Glomerular endothelial cell (primary cell): ENCODE measurements around the gene FRMD6. TPM values are rescaled to one million over a fixed set of nuclear protein-coding genes. Genes with fewer than 3 reads are reported as not detected.
"Not testable (repeated sequence)": the region's sequence is repeated elsewhere in the genome, so short reads cannot be mapped to it uniquely, and the experiment has no call there.

ENCODE experiments used
- DNase-seq: peaks from one replicate; pipeline ENCODE4 v3.0.0-alpha.2; 2011; ENCODE audit warnings: low read depth, low spot score; ENCODE audit errors: extremely low read depth
- total RNA-seq: library from RNA; depleted of rRNA; stranded (reverse); fragments of >200 nt; gene quantifications from 2 replicates; pipeline ENCODE4 v1.2.3, GENCODE V29; 2015

The FRMD6 gene
- total RNA-seq, 1 donor from 2014 or later = 207 TPM

DNA sequence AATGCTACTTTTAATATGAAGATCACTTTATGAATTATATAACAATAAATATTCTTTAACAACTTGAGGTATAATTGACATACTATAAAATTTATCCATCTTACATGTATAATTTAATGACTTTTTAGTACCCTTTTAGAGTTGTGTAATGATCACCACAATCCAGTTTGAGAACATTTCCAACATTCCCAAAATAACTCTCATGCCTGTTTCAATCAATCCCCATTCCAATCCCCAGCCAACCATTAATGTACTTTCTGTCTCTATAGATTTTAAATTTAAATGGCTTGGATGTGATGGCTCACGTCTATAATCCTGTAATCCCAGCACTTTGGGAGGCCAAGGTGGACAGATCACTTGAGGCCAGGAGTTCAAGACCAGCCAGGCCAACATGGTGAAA lies 23.5 kb upstream of the FRMD6 start:
- DNase-seq = no peak

DNA sequence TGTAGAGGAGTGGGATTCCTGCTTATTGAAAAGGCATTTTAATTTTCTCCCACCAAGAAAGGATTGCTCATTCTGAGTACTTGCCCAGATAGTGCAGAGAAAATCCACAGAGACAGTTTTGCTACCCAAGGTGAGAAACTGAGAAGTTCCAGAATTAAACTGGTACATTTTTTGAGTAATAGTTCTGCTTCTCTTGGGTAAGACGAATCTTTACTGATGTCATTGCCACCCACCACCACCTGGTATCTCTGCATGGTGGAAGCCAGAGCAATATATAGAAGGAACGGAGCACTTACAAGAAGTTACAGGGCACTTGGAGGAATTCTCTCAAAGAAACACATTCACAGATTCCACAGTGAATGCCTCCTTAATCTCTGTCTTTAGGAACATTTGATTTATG lies 20.7 kb upstream of the FRMD6 start:
- no peak for DNase-seq

DNA sequence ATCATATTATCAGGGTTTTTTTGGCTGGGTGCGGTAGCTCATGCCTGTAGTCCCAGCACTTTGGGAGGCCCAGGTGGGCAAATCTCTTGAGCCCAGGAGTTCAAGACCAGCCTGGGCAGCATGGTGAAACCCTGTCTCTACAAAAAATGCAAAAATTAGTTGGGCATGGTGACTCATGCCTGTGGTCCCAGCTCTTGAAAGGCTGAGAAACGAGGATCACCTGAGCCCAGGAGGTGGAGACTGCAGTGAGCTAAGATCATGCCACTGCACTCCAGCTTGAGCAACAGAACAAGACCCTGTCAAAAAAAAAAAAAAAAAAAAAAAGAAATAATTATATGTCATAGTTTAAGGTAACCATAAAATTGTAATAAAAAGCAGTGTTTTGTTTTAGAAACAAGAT lies 18.4 kb upstream of the FRMD6 start:
- DNase-seq = not testable (repeated sequence)

DNA sequence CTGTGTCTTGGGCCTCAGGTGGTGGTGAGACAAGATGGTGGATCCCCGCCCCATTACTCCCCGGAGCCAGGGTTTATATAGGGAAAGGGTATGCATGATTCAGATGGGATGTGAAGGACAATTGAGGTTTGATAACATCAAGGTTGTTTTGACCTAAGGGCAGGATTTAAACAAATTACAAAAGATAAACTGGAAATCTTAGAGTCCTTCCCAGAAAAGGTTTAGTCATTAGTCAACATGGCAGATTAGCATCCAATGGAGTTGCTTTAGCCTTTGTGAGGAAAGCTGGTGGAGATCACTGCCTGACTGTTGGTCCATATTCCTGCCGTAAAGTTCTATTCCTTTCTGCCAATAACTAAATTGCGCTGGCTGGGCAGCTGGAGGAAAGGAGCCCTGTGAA lies 15.6 kb upstream of the FRMD6 start:
- no peak for DNase-seq

DNA sequence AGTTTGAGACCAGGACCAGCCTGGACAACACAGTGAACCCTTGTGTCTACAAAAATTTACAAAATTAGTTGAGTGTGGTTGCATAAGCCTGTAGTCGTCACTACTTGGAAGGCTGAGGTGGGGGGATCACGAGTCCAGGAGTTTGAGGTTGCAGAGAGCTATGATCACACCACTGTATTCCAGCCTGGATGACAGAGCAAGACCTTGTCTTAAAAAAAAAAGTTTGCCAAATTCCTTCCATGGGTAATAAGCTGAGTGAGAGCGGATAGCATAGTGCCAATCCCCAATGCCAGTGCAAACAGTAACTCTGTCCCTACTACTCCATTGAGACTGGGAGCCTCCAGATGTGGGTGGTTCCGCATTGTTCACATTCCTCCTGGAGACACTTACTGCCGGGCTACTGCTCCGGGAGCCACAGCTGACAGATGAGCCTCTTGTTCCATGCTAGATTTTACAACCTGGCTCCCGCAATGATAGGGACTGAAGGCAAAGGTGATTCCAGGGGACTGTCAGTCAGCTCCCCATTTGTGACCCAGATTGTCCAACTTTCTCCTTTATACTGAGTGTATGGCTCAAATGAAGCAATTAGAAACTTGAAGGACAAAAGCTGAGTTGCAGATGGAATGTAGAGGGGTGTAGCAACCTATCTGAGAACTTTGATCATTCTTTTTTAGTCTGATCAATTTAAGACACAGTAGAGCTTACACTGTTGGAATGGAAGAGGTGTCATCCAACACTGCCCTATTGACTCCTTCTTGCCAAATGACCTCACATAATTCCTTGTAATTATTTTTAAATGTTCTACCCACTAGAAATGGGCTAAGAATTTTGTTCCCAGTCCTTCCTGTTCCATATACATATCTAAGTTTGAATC lies 13.4 kb upstream of the FRMD6 start:
- no peak for DNase-seq

DNA sequence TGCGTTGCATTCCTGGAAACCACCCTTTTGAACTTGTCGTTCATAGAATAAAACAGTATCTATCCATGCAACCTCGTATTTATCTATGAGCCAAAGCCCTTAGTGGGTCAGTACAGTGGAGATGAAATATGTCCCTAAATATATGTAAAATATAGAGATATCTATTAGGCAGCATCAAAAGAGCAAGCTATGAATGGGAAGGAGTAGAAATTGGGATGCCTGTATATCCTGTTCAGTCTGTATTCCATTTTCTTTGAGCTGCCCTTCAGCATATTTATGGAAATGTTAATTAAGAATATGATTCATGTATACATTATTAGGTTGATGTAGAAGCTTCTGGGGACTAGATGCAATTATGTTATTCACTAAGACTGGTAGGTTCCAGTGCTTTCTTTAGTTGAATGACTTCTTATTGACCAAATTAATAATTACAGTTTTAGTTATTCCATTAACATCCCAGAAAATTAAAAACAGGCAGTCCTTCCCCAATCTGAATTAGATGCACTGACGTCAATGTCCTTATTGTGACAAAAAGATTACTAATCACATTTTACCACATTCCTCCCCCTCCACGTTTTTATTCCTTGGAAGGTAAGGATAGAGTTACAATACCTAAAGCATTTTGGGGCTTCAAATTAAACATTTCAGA lies 11.9 kb upstream of the FRMD6 start:
- DNase-seq = no peak

DNA sequence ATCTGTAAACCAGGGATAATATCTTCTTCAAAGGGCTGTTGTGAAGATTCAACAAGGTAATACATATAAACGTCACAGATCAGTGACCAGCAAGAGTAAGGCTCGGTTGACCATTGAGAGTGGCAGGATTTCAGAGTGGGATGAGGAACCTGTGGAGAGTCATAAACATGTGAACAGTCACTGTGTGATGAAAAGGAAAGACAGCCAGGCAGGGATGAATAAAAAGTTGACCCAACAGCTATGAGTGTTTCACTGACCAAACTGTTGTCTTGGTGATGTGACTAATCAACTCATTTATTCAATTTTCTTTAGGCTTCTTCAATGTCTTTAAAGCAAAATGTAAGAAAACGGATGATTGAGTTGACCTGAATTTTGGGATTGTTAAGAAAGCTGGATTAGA lies 8.6 kb upstream of the FRMD6 start:
- DNase-seq = no peak

DNA sequence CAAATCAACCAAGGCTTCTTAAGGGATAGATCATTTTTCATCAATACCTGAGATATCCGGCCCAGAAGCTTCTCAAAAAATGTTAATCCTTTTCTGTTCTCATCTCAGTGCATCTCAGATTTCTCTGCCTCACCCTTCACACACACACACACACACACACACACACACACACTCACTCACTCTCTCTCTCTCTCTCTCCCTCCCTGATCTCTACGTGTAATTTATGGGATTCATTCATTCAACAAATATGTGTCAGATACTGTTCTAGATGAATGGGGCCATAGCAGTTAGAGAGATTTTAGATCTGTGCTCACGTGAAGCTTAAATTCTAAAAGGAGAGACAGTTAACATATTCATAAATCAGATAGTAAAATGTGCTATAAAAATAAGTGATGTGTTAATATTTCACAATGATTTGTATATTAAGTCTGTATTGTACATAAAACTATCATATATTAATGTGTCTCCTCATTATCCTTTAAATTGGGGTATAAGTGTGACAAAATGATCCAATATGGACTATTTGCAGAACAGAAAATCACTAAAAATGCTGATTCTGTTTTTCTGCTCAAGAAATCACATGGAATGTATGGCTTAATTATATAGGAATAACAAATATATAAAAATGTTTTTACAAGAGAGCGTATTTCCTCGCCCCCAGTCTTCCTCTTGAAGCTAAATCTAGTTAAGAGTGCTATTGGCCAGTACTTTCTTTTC lies 7.3 kb upstream of the FRMD6 start:
- no peak for DNase-seq

DNA sequence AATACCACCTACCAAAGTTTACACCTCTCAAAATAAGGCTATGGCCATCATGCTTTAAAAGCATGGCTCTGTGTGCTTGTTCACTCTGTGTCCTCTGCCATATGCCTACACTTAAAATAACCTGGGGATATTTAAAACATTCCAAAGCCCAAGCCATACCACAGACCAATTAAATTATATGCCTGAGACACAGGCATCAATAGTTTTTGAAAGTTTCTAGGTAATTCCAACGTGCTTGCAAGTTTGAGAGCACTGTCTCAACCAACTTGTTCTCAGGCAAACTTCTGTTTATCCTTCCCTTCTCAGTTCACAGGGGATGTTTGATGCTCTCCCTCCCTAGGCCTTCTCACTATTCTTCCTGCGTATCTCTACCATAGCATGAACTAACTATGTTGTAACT lies 3.4 kb upstream of the FRMD6 start:
- DNase-seq = no peak

DNA sequence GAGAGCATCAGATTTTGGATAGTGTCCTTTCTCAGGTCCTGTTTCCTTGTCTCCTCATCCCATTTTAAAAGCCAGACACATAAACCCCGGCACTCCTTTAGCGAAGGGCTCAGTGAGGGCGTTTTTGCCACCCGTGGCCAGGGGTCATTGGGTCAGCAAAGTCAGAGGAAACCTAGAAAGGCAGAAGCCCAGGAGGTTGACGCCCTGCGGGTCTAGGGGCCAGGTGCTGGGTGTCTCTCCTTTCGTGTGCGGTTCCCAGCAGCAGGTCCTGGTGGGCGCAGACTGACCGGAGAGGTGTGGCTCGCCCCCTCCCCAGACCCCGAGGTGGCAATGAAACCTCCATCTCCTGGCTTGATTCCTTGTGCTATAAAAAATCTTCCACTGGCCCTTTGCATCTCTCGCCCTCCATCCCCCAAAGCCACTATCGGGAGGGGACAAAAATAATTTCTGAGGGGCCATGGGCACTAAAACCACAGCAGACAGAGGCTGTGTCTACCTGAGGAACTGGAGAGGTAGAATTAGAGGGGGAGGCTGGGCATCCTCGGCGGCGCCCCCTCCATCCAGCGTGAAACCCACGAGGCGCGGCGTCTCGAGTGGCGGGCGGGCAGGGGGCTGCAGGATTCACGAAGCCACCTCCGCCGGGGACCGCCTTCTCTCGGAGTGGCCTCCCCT lies 858 bp upstream of the FRMD6 start:
- no peak for DNase-seq

DNA sequence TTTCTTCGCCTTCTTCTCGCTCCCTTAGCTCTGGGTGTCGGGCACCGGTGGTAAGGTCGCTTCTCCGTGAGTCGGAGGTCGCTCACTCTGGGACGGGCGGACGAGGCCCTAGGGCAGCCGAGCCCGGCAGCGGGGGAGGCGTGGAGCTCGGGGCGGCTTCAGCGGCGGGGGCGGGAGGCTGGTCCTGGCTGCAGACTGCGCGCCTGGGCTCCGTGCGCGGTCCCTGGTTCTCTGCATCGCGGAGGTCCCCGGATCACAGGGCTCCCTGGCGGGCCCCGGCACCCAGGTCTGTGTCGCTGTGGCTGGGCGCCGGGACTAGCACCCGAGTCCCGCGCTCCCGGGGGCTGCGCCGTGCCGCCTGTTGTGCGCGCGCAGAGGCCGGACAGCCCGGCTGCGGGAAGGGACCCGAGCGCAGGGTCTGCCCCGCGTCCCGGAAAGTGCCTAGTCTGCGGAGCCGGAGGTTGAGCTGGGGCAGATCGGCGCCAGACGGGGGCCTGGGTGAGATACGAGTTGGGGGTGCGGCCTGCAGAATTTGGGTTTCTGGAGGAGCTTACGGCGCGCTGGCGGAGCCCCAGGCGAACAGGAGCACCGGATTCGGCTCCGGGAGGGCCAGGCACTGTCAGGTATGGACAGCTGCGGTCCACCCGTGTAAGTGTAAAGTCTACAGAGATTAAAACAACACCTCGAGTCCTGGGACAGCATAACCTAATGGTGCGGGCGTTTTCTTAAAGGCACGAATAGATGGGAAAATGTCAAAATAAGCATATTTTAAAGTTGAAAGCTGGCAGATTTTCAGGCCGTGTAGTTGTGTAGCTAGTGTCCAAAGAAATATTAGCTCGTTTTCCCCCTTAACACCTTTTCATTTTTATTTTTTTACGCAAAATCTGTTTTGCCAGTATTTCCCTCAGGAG lies 713 bp downstream of the FRMD6 start:
- no peak for DNase-seq

DNA sequence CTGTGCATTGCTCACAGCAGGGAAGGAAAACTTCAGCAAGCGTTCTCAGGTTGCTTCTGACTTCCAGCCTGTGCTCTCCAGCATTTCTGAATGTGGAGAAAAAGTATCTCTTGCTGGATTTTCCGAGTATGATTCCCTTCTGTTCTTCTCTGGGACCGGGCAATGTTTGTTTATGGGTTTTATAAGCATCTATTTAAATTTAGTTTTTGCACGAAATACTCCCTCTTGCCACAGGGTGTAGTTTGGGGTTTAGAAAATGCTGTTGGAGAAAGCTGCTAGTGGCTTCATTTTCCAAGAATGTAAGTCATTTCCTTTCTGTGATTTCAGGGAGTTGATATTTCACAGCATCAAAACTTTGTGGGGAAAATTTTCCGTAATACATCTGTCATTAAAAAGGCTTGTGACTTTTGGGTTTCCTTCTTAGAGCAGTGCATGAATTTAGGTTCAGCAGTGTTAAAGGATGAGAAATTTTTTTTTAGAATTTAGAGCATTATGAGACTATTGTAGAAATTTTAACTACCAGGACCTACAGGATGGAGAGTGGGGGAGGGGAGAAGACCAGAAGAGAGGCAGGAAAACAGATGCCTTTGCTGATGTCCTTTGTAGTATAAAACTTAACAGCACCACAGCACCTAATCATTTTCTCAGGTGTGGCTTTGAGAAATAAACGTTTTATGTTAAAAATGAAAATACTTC lies 1.5 kb downstream of the FRMD6 start:
- DNase-seq = peak; percentile 77

DNA sequence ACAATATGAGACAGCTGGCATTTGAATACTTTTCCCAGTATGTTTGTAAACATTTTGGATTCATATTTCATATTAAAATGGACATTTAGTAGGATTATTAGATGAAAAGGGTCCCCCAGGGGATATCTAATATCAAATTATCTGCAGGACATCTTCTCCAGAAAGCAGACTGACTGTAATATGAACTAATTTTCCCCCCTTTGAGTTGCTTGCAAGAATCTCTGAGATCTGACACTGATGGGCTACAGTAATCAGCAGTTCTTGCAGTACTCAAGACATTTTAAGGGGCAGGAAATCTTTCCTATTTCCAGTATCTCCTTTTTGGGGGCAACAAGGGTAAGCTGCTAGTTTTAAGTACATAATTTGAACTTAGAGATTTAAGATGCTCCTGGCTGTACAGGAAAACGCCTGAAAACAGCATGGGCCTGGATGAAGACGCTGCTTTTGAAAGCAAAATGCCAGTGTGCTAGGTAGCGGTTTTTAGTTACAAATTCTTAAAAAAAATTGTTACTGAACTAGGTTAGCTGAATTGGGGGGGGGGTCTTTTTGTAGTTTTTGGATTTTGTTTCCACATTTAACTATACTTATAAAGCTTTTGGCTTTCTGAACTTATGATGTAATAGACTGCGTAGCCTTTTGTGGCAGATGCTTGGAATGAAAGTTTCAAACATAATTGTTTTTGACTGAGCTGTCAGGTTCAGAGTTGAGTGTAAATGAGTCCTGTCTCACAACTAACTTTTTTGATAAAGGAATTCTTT lies 2.2 kb downstream of the FRMD6 start:
- DNase-seq = no peak

DNA sequence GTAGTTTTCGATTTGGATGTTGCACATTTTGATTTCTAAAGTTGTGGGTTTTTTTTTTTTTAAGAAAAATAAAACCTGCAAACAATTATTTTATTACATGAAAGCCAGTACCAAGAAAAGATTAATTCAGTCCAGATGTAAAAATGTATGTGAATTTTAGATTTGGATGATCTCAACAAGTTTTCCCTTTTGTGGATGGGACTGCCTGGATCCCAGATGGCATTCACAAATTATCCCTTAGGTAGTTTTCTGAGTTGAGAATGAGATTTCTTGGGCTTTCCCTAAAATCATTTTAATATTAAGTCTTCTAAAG lies 2.8 kb downstream of the FRMD6 start:
- no peak for DNase-seq

DNA sequence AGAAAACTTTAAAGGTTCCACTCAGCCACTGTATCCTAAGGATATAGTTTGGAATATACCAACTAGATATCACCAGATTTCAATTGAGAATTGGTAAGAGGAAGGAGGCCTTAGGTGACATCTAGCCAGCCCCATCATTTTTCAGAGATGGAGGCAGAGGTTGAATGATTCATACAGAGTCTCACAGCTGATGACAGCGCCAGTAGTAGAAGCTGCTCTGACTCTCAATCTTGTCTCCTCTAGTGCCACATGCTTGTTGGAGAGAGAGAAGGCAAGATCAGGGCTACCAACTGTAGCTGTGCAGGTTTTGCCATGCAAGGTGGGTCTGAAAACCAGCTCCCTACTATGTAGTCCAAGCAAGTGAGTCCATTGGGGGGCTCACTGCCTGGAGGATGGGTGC lies 6.1 kb downstream of the FRMD6 start:
- DNase-seq = no peak

DNA sequence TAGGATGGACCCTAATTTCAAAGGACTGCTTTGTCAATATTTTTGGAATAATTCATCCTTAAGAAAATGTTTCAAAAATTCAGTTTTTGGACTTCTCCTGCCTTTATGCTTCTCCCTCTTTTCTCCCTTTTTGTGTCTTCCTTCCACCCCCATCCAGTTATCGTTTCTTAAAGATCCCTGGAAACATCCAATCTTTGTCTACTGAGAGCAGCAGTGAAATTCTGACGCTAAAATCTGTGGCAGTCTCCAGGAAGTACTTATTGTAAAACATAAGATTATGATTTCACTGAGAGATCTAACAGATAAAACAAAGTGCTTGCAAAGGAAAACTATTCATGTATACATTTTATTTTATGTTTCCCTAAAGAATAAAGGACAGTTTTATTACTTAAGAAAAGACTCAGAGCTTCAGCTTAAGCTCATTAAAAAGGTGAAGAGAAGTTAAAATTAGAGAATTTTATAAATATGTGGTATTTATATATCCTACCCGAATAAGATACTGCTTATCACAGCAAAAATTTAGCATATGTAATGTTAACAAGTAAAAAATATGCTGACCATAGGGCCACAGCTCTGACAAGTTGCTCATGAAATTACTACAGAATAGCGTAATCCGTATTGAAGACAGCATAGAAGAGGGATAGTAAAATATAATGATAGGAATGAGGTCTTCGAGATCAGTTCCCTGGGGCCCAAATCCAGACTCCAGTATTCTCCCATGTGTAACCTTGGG lies 6.9 kb downstream of the FRMD6 start:
- no peak for DNase-seq

DNA sequence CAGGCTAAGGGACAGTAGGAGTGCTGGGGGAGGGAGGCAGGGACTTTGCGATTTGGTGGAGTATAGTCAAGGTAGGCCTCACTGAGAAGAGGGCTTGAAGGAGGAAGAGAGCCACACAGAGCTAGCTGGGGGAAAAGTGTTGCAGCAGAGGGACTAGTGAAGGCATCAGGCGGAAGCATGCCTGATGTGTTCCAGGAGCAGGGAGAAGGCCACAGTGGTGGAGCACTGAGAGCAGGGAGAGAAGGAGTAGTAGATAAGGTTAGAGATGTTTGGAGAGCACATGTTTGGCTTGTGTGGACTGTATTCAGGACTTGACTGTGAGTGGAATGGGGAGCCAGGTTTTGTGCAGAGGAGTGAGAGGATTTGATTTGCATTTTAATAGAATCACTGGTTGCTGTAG lies 9.0 kb downstream of the FRMD6 start:
- DNase-seq = no peak

DNA sequence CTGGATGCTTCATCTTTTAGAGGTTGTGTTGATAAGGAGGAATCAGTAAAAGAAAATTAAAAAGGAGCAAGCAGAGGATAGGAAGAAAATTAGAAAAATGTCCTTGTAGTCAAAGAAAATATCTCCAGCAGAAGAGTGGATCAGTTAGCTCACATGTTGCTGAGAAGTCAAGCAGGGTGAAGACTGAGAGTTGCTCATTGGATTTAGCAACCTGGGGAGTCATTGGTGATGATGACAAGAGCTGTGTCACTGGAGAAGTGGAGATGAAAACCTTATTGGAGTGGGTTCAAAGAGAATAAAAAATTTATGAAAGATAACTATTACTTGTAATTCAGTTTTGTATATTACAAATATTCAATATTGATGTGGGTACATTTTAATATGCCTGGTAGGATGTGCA lies 9.8 kb downstream of the FRMD6 start:
- DNase-seq = no peak
